ENCODE results near the gene MED31.

The MED31 gene

GRCh38 chr17:6684460-6684783, 33.0 kb upstream of the MED31 start:
- no peak overlapping the region for H3K4me3 ChIP-seq (ENCODE audit: low read length)
- DNase-seq (ENCODE audit: low read depth), result no peak
- TF ChIP-seq CTCF (conservative IDR thresholded peaks at IDR 0.05; ENCODE audit: low read length), result no peak

- DNase-seq (ENCODE audit: low read depth), result no peak
- TF ChIP-seq CTCF (conservative IDR thresholded peaks at IDR 0.05; ENCODE audit: low read length), result no peak
- no peak overlapping the region for H3K4me3 ChIP-seq (ENCODE audit: low read length)
Observed at GRCh38 chr17:6683730-6684459, 32.5 kb upstream of the MED31 start.

GRCh38 chr17:6683081-6683684, 31.8 kb upstream of the MED31 start:
- DNase-seq (ENCODE audit: low read depth), result no peak
- no peak overlapping the region for H3K4me3 ChIP-seq (ENCODE audit: low read length)
- TF ChIP-seq CTCF (conservative IDR thresholded peaks at IDR 0.05; ENCODE audit: low read length), result no peak

GRCh38 chr17:6682339-6682738, 30.9 kb upstream of the MED31 start:
- H3K4me3 ChIP-seq (ENCODE audit: low read length), result no peak overlapping the region
- no peak for DNase-seq (ENCODE audit: low read depth)
- no peak for TF ChIP-seq CTCF (conservative IDR thresholded peaks at IDR 0.05; ENCODE audit: low read length)

GRCh38 chr17:6681671-6682070, 30.3 kb upstream of the MED31 start:
- no peak for TF ChIP-seq CTCF (conservative IDR thresholded peaks at IDR 0.05; ENCODE audit: low read length)
- no peak for DNase-seq (ENCODE audit: low read depth)
- no peak overlapping the region for H3K4me3 ChIP-seq (ENCODE audit: low read length)

- no peak for DNase-seq (ENCODE audit: low read depth)
- no peak overlapping the region for H3K4me3 ChIP-seq (ENCODE audit: low read length)
- no peak for TF ChIP-seq CTCF (conservative IDR thresholded peaks at IDR 0.05; ENCODE audit: low read length)
Observed at GRCh38 chr17:6681176-6681575, 29.8 kb upstream of the MED31 start.

GRCh38 chr17:6679241-6679640, 27.8 kb upstream of the MED31 start:
- H3K4me3 ChIP-seq (ENCODE audit: low read length), result no peak overlapping the region
- TF ChIP-seq CTCF (conservative IDR thresholded peaks at IDR 0.05; ENCODE audit: low read length), result no peak
- DNase-seq (ENCODE audit: low read depth), result no peak

All from AG10803 (cell line).